Measurements from ENCODE around the gene FHOD1.

FHOD1 gene
- 48.6 to 99.2 reads per million in 2 experiments for total RNA-seq

GRCh38 chr16:67247192-67248072 is at the start of gene FHOD1:
Gene FHOD1, minus strand, starts transcription at chr16:67247481. Its CDS starts 71 bp downstream, at chr16:67247410.
- DNase-seq (ENCODE audit: low read depth) = peak; percentile 90

GRCh38 chr16:67296420-67296819 is 49.1 kb upstream of the FHOD1 start:
- DNase-seq (ENCODE audit: low read depth) = no peak

GRCh38 chr16:67294938-67295361 is 47.7 kb upstream of the FHOD1 start:
- no peak for DNase-seq (ENCODE audit: low read depth)

GRCh38 chr16:67294171-67294757 is 47.0 kb upstream of the FHOD1 start:
- no peak for DNase-seq (ENCODE audit: low read depth)

- no peak for DNase-seq (ENCODE audit: low read depth)
These were observed 44.2 kb upstream of the FHOD1 start for GRCh38 chr16:67291461-67291860.

GRCh38 chr16:67287960-67288359 is 40.7 kb upstream of the FHOD1 start:
- DNase-seq (ENCODE audit: low read depth) = no peak

GRCh38 chr16:67286441-67287235 is 39.4 kb upstream of the FHOD1 start:
- DNase-seq (ENCODE audit: low read depth) = no peak

GRCh38 chr16:67284699-67285646 is 37.7 kb upstream of the FHOD1 start:
- no peak for DNase-seq (ENCODE audit: low read depth)

GRCh38 chr16:67283826-67284555 is 36.7 kb upstream of the FHOD1 start:
- DNase-seq (ENCODE audit: low read depth) = no peak

- DNase-seq (ENCODE audit: low read depth) = no peak
These were observed 36.0 kb upstream of the FHOD1 start for GRCh38 chr16:67283039-67283825.

- no peak for DNase-seq (ENCODE audit: low read depth)
These were observed 35.1 kb upstream of the FHOD1 start for GRCh38 chr16:67282447-67282805.

GRCh38 chr16:67281536-67282446 is 34.5 kb upstream of the FHOD1 start:
- DNase-seq (ENCODE audit: low read depth) = no peak

- no peak for DNase-seq (ENCODE audit: low read depth)
These were observed 33.1 kb upstream of the FHOD1 start for GRCh38 chr16:67280090-67281015.

- peak; percentile 63 for DNase-seq (ENCODE audit: low read depth)
These were observed 32.2 kb upstream of the FHOD1 start, which contains the start of gene PLEKHG4 for GRCh38 chr16:67279296-67280089. Gene PLEKHG4, plus strand, starts transcription at chr16:67279532. Its CDS starts 513 bp downstream, at chr16:67280045.

GRCh38 chr16:67278773-67279295 is 31.6 kb upstream of the FHOD1 start:
- peak; percentile 20 for DNase-seq (ENCODE audit: low read depth)

- DNase-seq (ENCODE audit: low read depth) = no peak
These were observed 30.9 kb upstream of the FHOD1 start for GRCh38 chr16:67277999-67278772.
